Endothelial cell of umbilical vein (primary cell): Measurements from ENCODE around the gene FGR. TPM values are rescaled to one million over a fixed set of nuclear protein-coding genes. Genes with fewer than 3 reads are reported as not detected.

Experiments used
- BruUV-seq: library from RNA; stranded (reverse); fragments of 400-500 nt; replicated peaks from 2 replicates; lab custom pipeline; 2021; lab: Mats Ljungman, UMichigan
- CTCF ChIA-PET: fragments of 300-600, 350-600 bp; sonication (Branson Sonifier 250); formaldehyde crosslinking; loops from one replicate; lab custom pipeline; 2021; ENCODE audit warnings: antibody characterized with exemption, inconsistent platforms; lab: Charles Lee
- POLR2A ChIA-PET: fragments of 300-600, 350-600 bp; sonication (Branson Sonifier 250); formaldehyde crosslinking; loops from one replicate; lab custom pipeline; 2021; ENCODE audit warnings: antibody characterized with exemption, inconsistent platforms; lab: Charles Lee
- DNase-seq: peaks from one replicate; pipeline ENCODE4 v3.0.0-alpha.2; 2011; ENCODE audit warnings: low read depth, low spot score
- FAIRE-seq: peaks from 2 replicates; lab custom pipeline; 2011; peaks lifted over from hg19 to GRCh38; lab: Jason Lieb, UNC
- H2AFZ ChIP-seq: 2 replicates; pipeline ENCODE4 v1.6.0; 2012; ENCODE audit warnings: low read depth, low read length, control low read depth, inconsistent platforms
- H3K27ac ChIP-seq: 2 replicates; pipeline ENCODE4 v1.5.1; 2011; ENCODE audit warnings: low read depth, mild to moderate bottlenecking, control low read depth, low read length, moderate library complexity; ENCODE audit not compliant: insufficient read depth
- H3K27me3 ChIP-seq, 2 experiments: 2 replicates each; pipeline versions ENCODE4 v1.6.0 to v1.6.1; 2011; ENCODE audit warnings: low read length in 2 of 2, mixed read lengths in 1 of 2; ENCODE audit not compliant: control insufficient read depth in 2 of 2, insufficient read depth in 2 of 2
- H3K36me3 ChIP-seq, 2 experiments: 2 replicates in 1 of 2; 3 replicates in 1 of 2; pipeline ENCODE4 v1.5.1; 2011; ENCODE audit warnings: low read length in 2 of 2, mild to moderate bottlenecking in 1 of 2, moderate library complexity in 1 of 2; ENCODE audit not compliant: control insufficient read depth in 2 of 2, insufficient read depth in 2 of 2; ENCODE audit errors: extremely low read depth in 1 of 2
- H3K4me1 ChIP-seq: 3 replicates; pipeline ENCODE4 v1.5.1; 2011; ENCODE audit warnings: mild to moderate bottlenecking, low read length; ENCODE audit not compliant: control insufficient read depth, insufficient read depth; ENCODE audit errors: extremely low read depth
- H3K4me2 ChIP-seq: 2 replicates; pipeline ENCODE4 v1.6.1; 2011; ENCODE audit warnings: low read length, control low read depth, mixed read lengths; ENCODE audit not compliant: insufficient read depth
- H3K4me3 ChIP-seq, 3 experiments: fragments of 200-600 bp in 1 of 3; sonication (generic), shearing (Covaris generic) in 1 of 3; replicated peaks in 1 of 3; 2 replicates each; pipeline ENCODE4 v1.5.1; 2011 to 2016; ENCODE audit warnings: control low read depth in 3 of 3, low read length in 3 of 3, mild to moderate bottlenecking in 2 of 3, inconsistent platforms in 1 of 3, low read depth in 1 of 3, moderate library complexity in 1 of 3; ENCODE audit not compliant: insufficient read depth in 1 of 3
- H3K79me2 ChIP-seq: 2 replicates; pipeline ENCODE4 v1.6.0; 2012; ENCODE audit warnings: low read length, inconsistent platforms; ENCODE audit not compliant: control insufficient read depth, insufficient read depth
- H3K9ac ChIP-seq: replicated peaks from 2 replicates; pipeline ENCODE3; 2011; ENCODE audit warnings: low read length, control low read depth; ENCODE audit not compliant: insufficient read depth; ENCODE audit errors: extremely low read depth
- H3K9me1 ChIP-seq: replicated peaks from 3 replicates; pipeline ENCODE4 v1.6.0; 2011; ENCODE audit warnings: mild to moderate bottlenecking, low read length; ENCODE audit not compliant: control insufficient read depth, insufficient read depth; ENCODE audit errors: extremely low read depth
- H3K9me3 ChIP-seq: replicated peaks from 2 replicates; pipeline ENCODE4 v1.5.1; 2012; ENCODE audit warnings: low read length, inconsistent platforms; ENCODE audit not compliant: control insufficient read depth, insufficient read depth
- H4K20me1 ChIP-seq: replicated peaks from 2 replicates; pipeline ENCODE3; 2011; ENCODE audit warnings: mild to moderate bottlenecking, low read length; ENCODE audit not compliant: control insufficient read depth, insufficient read depth; ENCODE audit errors: extremely low read depth
- CTCF ChIP-seq, 2 donors: IDR thresholded peaks; 1 replicate in 1 of 2; 2 replicates in 1 of 2; pipeline ENCODE4 v1.5.1; 2011; ENCODE audit warnings: low read length in 2 of 2, mild to moderate bottlenecking in 2 of 2, moderate library complexity in 2 of 2, control low read depth in 1 of 2, inconsistent platforms in 1 of 2, low read depth in 1 of 2; ENCODE audit not compliant: insufficient read depth in 1 of 2; ENCODE audit errors: extremely low read depth in 1 of 2
- EZH2 ChIP-seq: IDR thresholded peaks from 2 replicates; pipeline ENCODE4 v1.6.1; 2012; ENCODE audit warnings: borderline replicate concordance, low read depth, mild to moderate bottlenecking, moderate library complexity, low read length, inconsistent platforms; ENCODE audit not compliant: severe bottlenecking
- FOS ChIP-seq: IDR thresholded peaks from 2 replicates; pipeline ENCODE4 v1.6.1; 2011; ENCODE audit warnings: mild to moderate bottlenecking, low read length, moderate library complexity, borderline replicate concordance; ENCODE audit not compliant: insufficient read depth
- GATA2 ChIP-seq: IDR thresholded peaks from 2 replicates; pipeline ENCODE4 v1.7.0; 2011; ENCODE audit warnings: low read depth, mild to moderate bottlenecking, moderate library complexity, mixed read lengths, low read length; ENCODE audit not compliant: insufficient read length, insufficient read depth
- JUN ChIP-seq: IDR thresholded peaks from 2 replicates; pipeline ENCODE4 v1.6.1; 2011; ENCODE audit warnings: borderline replicate concordance, low read depth; ENCODE audit not compliant: insufficient read length, insufficient read depth
- MYC ChIP-seq: IDR thresholded peaks from one replicate; pipeline ENCODE4 v1.6.1; 2011; ENCODE audit warnings: mild to moderate bottlenecking, low read depth, low read length
- POLR2A ChIP-seq: IDR thresholded peaks from 2 replicates; pipeline ENCODE4 v1.6.1; 2012; ENCODE audit warnings: low read depth, mild to moderate bottlenecking, control low read depth, low read length
- POLR2AphosphoS5 ChIP-seq: IDR thresholded peaks from 2 replicates; pipeline ENCODE4 v1.6.1; 2012; ENCODE audit warnings: low read depth, mild to moderate bottlenecking, control low read depth, low read length, moderate library complexity; ENCODE audit not compliant: insufficient read depth
- dilution Hi-C: fragments of 300-500 bp; cut with MboI; formaldehyde crosslinking; loops from one replicate; pipeline ENCODE4 v1.15.0; 2019; ENCODE audit warnings: low sequenced_read_pairs; ENCODE audit not compliant: extremely low pct_ligation_motif_present
- intact Hi-C: fragments of 100-400 bp; cut with micrococcal nuclease; formaldehyde crosslinking; loops from one replicate; pipeline ENCODE4 v1.10.0; 2022
- polyA plus RNA-seq, 4 experiments: library from polyadenylated mRNA; depleted of rRNA in 3 of 4; stranded (reverse) in 3 of 4; unstranded in 1 of 4; fragments of >200 nt; gene quantifications; 2 replicates each; pipeline versions ENCODE4 v1.2.1 to v1.2.3, GENCODE V29; 2011 to 2012; ENCODE audit warnings: missing spikeins in 1 of 4
- total RNA-seq: library from RNA; stranded (reverse); gene quantifications from 2 replicates; pipeline ENCODE4 v1.2.3, GENCODE V29; 2021
- TF ChIP-seq, protein P1 (sequence below): IDR thresholded peaks from 2 replicates; pipeline ENCODE4 v1.6.1; 2011; ENCODE audit not compliant: insufficient read depth, insufficient read length

FGR gene
- total and polyA plus RNA-seq, 2 donors (not counting 3 experiments of a cell fraction or from before 2014, with no cell fraction given), result 0.18 TPM; not detected in 1

- DNase-seq, result peak; percentile 74
- FAIRE-seq, result peak; percentile 83
- H3K27me3 ChIP-seq, result no peaks in the 10 kb centered on the region
- dilution Hi-C loops, result loop anchor here (25.0 kb wide), 1 partner anchor 163 kb away; no protein-coding TSS in a partner anchor
- peak overlapping the region; percentile 51 for H3K4me2 ChIP-seq
- H2AFZ ChIP-seq, result no peak overlapping the region
- TF ChIP-seq CTCF (IDR thresholded peaks at IDR 0.05; ENCODE audit: extremely low read depth in 1 of 2, insufficient read depth in 1 of 2, low read depth in 1 of 2, low read length in 2 of 2) (peak; percentile 54 to 62), GATA2 (no peak), POLR2AphosphoS5 (peak; percentile 75), EZH2 (no peak), JUN (no peak), POLR2A (no peak), MYC (no peak), FOS (no peak)
- TF ChIP-seq, protein P1, sequence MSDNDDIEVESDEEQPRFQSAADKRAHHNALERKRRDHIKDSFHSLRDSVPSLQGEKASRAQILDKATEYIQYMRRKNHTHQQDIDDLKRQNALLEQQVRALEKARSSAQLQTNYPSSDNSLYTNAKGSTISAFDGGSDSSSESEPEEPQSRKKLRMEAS, result no peak
- intact Hi-C loops, result loop anchor here (1.0 kb wide), 2 partner anchors 18 to 24 kb away; no protein-coding TSS in a partner anchor
- H3K27ac ChIP-seq, result peak overlapping the region; percentile 66
- BruUV-seq, result no TSS peak
- no peaks in the 10 kb centered on the region for H3K9me1 ChIP-seq
- H3K4me3 ChIP-seq, result peak overlapping the region in 1 of 3 experiments; percentile 7
- peaks cover 27% of the 10 kb centered on the region for H3K4me1 ChIP-seq
- no peaks in the 10 kb centered on the region for H3K9me3 ChIP-seq
- H3K79me2 ChIP-seq, result peaks cover 5% of the 10 kb centered on the region
- ChIA-PET CTCF (interaction anchor here (0.7 to 3.5 kb wide), 17 partner anchors 9 to 209 kb away, joined by 3 to 60 read pairs (median 4); partner anchors contain the start of gene AHDC1), POLR2A (interaction anchor here (0.8 kb wide), 2 partner anchors 18 to 24 kb away, joined by 3 read pairs; no protein-coding TSS in a partner anchor)
- H4K20me1 ChIP-seq, result no peaks in the 10 kb centered on the region
- no peak overlapping the region for H3K9ac ChIP-seq
- H3K36me3 ChIP-seq, result no peaks in the 10 kb centered on the region
Measured at GRCh38 chr1:27574871-27575831, 59.8 kb downstream of the FGR start.
